ENCODE data around the gene GPRIN2.
"Not testable (repeated sequence)": the region's sequence is repeated elsewhere in the genome, so short reads cannot be mapped to it uniquely, and the experiment has no call there.

GPRIN2 gene

DNA sequence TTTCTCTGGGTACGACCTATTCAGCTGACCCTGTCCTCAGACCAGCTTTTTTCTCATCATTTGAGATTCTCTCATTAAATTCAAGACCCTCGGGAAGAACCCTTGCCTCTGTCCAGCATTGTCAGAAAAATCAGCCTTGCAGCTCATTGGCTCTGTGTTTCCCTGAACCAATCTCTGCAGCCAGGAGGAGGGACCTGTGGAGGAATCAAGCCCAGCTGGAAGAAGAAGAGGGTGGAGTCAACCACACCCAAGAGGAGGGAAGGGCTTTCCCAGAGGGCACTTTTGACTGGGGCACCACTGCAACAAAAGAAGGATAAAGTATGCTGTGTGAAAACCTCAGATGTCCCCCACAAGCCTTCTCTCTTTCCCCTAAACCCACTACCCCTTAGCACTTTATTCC lies 14.2 kb upstream of the GPRIN2 start:
- in situ Hi-C loops (cut with MboI; ENCODE audit: low sequenced_read_pairs), result not testable (repeated sequence)

DNA sequence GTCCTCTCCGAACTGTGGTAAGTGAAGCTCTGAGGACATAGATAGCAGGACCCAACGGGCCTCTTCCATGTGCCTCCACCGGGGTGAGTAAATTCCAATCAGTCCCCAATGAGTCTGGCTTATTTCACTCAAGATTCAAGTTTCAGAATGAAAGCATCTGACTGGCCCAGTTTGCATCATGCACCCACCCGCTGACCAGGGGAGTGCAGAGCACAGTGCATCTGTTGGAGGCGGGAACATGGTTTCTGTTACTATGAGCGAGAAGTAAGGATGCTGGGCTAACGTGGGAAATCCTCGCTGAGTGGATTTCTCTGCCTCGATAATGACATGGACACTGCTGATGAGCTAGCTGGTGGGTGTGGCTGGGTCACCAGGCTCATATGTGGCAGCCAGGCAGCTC lies 10.7 kb upstream of the GPRIN2 start:
- in situ Hi-C loops (cut with MboI; ENCODE audit: low sequenced_read_pairs), result not testable (repeated sequence)

- in situ Hi-C loops (cut with MboI; ENCODE audit: low sequenced_read_pairs), result not testable (repeated sequence)
Measured at GRCh38 chr10:46565591-46566332, 9.3 kb upstream of the GPRIN2 start.

GRCh38 chr10:46560952-46561351 lies 4.5 kb upstream of the GPRIN2 start:
- in situ Hi-C loops (cut with MboI; ENCODE audit: low sequenced_read_pairs), result no loop called here

GRCh38 chr10:46560381-46560780 lies 3.9 kb upstream of the GPRIN2 start:
- in situ Hi-C loops (cut with MboI; ENCODE audit: low sequenced_read_pairs), result no loop called here

DNA sequence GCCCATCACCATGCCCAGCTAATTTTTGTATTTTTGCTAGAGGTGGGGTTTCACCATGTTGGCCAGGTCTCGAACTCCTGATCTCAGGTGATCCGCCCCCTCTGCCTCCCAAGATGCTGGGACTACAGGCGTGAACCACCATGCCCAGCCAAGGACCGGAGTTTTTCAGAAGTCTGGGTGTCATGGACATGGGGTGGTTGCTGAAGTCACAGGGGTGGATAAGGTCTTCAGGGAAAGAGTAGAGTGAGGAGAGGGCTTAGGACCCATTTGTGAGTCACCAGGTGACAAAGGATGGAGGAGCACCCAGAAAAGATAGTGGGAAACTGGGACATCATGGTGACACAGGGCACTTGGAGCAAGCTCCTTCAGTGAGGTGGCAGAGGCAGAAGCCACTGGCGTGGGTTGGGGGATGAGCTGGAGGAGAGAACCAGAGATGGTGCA lies 2.8 kb upstream of the GPRIN2 start:
- in situ Hi-C loops (cut with MboI; ENCODE audit: low sequenced_read_pairs), result no loop called here

DNA sequence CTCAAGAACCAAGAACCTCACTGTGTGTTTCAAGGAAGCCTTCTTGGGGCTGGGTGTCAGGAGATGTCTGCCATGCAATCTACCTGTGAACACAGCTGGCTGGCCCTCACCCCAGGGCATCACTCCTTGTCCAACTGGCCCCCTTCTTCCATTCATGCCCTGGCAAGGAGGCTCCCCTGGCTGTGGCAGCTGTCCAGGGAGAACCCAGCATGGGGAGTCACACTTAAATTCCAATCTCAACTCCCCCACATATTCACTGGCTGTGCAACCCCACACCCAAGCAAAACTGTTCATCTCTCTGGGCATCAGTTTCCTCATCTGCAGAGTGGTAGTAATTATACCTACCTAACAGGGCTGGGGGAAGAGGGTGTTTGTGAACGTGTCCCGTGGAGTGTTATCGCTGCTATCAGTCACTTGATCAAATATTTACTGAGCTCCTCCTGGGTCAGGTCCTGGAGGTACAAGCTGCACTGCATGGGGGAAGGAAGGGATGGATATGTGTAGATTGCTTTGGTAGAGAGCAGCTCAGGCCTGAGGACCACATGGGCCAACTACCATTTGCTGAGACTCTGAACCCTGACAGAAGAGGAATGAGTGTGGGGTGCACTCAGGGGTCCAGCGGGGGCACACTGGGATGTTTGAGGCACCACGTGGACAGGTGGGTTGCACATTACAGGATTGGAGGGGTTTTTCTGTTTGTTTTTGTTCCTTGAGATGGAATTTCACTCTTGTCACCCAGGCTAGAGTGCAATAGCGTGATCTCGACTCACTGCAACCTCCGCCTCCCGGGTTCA lies 2.1 kb upstream of the GPRIN2 start:
- in situ Hi-C loops (cut with MboI; ENCODE audit: low sequenced_read_pairs), result no loop called here

GRCh38 chr10:46558122-46558391 lies 1.6 kb upstream of the GPRIN2 start:
- in situ Hi-C loops (cut with MboI; ENCODE audit: low sequenced_read_pairs), result no loop called here

DNA sequence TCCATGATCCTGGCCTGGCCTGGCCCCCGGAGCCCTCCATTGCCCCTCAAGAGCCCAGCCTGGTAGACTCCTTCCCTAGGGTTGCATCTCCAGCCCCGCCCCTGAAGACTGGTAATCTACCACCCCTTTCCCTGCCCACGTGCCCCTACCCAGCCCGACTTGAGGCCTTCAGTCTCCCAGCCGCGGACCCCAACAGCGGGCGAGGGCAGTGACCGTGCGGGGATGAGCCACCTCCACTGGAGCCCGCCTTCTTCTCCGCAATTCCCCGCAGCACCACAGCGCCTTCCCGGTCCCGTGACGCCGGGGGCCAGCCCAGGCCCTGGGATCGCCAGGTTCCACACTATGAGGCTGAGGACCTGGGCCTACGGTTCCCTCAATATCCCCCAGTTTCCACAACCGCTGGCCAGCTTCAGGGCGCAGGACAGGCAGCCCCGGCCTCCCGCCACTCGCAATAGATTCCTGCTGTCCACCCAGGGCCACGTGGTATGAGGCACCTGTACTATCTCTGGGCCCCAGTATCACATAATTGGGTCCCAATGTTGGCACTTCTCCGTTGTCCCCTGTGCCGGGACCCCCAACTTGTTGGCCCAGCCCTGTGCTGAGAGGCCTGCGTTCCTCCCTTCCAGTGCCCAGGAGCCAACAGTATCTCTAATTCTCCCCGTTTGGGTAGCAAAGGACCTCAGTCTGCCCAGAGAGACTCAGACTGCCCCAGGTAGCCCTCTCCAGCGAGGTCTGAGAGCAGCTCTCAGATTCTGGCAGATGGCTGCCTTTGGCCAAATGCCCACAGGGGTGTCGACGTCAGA lies 1.1 kb upstream of the GPRIN2 start:
- in situ Hi-C loops (cut with MboI; ENCODE audit: low sequenced_read_pairs), result no loop called here

- in situ Hi-C loops (cut with MboI; ENCODE audit: low sequenced_read_pairs), result no loop called here
Measured at GRCh38 chr10:46555713-46556514, 544 bp downstream of the GPRIN2 start.

DNA sequence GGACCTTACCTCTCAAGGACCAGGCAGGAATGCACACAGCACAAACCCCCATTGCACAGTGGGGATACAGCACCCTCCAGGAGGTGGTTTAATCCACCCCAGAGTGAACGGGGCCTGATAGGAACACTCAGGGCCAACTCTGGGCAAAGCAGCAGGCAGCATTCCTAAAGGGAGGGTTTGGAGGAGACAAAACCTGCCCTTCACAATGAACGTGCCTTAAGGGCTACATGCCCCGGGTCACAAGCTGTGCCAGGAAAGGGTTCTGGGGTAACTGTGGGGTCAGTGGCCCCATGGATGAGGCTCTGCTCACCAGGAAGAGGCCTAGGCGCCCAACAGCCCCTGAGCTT lies 1.1 kb downstream of the GPRIN2 start:
- in situ Hi-C loops (cut with MboI; ENCODE audit: low sequenced_read_pairs), result no loop called here

GRCh38 chr10:46554166-46554781 lies 2.2 kb downstream of the GPRIN2 start:
- in situ Hi-C loops (cut with MboI; ENCODE audit: low sequenced_read_pairs), result no loop called here

DNA sequence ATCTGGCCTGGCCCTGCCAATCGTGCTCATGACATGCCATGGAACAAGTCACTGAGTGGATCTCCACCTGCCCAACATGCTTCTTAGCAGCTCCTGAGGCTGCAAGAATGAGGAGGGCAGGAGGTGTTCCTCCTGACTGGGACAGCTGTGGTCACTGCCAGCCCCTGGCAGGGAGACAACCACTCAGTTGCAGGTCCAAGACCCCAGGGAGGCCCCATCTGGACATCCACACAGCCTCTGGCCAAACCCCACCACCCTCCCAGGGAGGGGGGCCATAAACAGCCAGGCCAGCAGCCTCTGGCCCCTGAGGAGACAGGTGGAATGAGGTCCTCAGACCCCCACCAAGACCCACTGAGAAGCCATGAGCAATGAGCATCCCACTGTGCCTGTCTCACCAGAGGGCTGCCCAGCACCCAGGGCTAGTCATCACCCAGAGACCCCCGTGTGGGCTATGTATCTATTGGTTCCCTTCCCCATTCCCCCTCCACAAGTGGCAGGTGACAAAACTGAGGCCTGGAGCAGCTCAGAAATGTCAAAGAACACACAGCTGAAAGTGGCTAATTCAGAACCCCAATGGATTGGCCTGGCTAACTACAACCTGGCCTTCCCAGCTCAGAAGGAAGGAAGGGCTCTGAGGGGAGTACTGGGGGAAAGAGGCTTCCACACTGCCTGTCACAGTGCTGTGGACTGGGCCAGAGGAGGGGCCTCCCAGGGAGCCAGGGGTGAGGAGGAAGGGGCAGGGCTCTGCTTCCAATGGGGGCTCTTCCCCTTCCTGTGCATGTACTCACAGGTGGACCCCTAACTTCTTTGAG lies 3.0 kb downstream of the GPRIN2 start:
- in situ Hi-C loops (cut with MboI; ENCODE audit: low sequenced_read_pairs), result no loop called here

DNA sequence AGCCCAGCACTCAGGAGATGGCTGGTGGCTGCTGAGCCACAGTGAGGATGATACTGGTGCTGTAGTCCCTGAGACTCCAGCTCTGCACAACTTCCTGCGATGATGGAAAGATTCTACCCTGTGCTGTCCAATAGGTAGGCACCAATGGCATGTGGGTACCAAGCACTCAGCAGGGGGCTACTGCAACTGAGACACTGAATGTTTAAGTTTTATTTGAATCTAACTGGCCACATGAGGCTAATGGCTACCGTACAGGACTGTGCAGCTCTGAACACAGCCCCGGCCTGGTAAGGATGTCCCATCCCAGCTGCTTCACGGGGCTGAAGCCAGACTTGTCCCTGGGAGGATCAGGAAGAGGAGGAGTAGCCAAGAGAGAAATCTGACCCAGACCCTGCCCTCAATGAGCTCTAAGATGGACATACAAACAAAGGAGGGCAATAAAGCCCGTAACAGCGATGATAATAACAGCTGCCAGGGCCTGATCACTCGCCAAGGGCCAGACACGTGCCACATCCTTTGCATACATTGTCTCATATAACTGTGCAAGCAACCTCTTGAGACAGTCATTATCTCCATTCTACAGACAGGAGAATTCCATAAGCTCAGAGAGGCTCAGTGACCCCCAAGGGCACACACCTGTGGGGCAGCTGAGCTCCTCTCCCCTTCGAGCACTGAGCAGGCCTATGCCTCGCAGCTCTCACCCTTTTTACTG lies 3.8 kb downstream of the GPRIN2 start:
- in situ Hi-C loops (cut with MboI; ENCODE audit: low sequenced_read_pairs), result no loop called here

- in situ Hi-C loops (cut with MboI; ENCODE audit: low sequenced_read_pairs), result no loop called here
Measured at GRCh38 chr10:46551701-46552525, 4.5 kb downstream of the GPRIN2 start.

DNA sequence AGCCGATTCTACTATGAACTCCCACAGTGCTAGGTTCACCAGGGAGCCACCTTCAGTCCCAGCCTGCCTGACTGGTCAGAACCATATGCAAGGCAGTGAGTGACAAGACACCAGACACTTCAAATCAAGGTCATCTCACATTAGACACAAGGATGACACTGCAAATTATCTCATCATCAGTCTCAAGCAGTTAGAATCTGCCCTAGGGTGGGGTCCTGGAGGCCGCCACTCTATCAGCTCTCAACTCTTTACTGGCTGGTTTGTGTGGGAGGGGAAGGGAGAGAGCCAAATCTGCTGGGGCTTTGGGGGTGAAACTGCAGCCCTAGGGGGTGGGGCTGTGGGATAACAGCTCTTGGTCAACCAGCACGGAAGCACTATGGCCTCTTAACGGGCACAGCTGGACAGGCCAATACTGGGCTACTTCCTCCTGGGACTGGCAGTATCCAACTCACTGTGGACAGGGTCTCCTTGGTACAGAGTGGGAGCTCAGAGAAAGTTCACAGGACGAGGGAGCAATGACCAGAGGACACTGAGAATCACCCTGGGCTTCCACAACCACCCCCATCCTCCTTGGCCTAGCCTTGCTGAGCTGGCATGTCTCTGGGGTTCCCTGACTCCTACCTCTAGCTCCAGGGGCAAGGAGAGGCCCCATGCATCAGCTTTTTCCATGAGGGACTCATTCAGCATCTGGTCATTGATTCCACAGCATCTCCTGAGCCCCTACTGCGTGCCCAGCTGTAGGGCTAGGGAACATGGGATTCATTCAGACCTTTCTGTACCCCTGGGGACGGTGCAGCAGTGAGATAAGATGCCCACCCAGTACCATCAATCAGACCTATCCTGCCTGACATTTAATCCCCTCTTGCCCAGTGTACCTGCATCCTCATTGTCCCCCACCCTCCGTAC lies 5.4 kb downstream of the GPRIN2 start:
- in situ Hi-C loops (cut with MboI; ENCODE audit: low sequenced_read_pairs), result no loop called here

- in situ Hi-C loops (cut with MboI; ENCODE audit: low sequenced_read_pairs), result no loop called here
Measured at GRCh38 chr10:46550076-46550790, 6.2 kb downstream of the GPRIN2 start.

Data from hTERT RPE-1 (cell line).